Measurements from ENCODE around the gene THBS2.

THBS2 gene

DNA sequence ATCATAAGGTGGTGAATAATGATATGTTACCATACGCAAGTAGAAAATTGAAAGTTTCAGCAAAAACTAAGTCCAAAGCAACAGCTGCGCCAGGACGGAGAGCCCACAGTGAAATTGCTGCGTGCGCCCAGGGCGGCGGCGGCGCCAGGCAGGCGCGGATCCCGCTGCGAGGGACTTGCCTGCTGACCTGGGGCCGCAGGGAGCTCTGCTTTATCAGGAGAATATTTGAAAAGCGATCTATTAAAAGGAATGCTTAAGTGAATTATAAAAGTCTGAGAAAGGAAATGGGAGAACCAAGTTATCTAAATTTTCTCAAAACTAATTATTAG is 85.4 kb downstream of the THBS2 start:
- DNase-seq (ENCODE audit: low spot score in 2 of 2): no peak
- in situ Hi-C loops (cut with MboI; ENCODE audit: low sequenced_read_pairs): no loop called here
- H3K4me1 ChIP-seq: no peaks in the 10 kb centered on the region
- H3K27me3 ChIP-seq (ENCODE audit: low read depth): no peaks in the 10 kb centered on the region
- no peak overlapping the region for H3K4me3 ChIP-seq
- H3K36me3 ChIP-seq (replicated peaks): no peaks in the 10 kb centered on the region
- H3K9me3 ChIP-seq: no peaks in the 10 kb centered on the region

DNA sequence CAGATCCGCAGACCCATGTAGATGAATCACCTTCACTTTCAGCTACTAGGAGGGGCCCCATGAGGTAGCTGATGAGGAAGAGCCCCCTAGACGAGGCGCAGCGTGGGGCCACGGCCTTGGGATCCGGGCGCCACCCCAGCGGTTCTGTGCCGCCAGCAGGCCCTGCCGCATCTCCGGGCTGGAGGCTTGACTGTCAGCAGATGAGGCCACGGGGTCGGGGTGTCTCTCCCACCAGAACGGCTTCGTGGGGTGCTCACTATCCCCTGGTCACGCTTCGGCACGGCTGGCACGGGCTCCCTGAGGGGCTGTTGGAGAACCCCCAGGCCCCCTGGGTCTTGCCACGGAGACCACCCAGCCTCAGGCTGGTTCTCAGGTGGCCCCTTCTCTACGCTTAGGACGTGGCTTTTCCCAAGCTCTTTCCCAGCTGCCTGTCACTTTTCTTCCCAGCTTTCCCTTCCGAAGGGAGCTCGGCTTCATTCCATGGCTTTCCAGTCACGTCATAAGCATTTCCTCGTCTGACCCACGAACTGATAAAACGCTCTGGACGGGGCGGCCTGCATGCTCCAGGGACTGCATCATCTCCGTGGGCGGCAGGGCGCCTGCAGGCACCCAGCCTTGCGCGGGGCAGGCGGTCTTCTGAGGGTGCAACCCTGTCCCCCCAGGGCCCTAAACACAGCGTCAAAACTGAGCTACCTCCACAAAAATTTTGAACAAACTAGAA is 85.9 kb downstream of the THBS2 start:
- Histone ChIP-seq H3K4me3 (no peak overlapping the region), H3K27me3 (ENCODE audit: low read depth) (no peaks in the 10 kb centered on the region), H3K9me3 (no peaks in the 10 kb centered on the region), H3K4me1 (no peaks in the 10 kb centered on the region), H3K36me3 (replicated peaks) (no peaks in the 10 kb centered on the region)
- in situ Hi-C loops (cut with MboI; ENCODE audit: low sequenced_read_pairs): no loop called here
- no peak for DNase-seq (ENCODE audit: low spot score in 2 of 2)

DNA sequence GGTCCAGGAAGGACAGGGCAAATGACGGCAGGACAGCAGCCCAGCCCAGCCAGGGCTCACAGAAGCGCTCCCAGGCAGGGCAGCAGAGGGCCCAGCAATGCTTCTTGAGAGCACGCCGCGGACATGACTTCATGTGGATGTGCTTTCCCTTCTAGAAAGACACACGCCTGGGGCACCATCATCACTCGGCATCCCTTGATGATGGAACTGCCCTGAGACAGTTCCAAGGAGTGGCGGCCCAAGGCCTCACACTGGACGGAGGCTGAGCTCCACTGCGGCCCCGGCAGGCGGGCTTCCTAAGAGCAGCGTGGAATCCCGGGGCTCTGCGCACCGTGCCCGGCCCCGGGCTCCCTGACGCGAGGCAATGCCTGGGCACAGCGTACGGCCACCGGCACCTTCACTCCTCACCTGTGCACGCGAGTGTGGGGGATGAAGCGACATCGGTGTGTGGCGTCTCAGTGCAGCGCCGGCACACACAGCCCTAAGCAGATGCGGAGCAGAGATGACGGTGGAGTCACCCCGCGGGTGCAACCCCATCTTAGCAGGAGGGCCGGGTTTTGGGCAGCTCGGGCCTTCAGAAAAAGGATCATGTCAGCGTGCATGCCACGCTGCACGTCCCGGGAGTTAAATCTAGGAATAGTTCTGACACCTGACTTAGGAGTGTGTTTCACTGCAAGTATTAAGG is 86.6 kb downstream of the THBS2 start:
- H3K27me3 ChIP-seq (ENCODE audit: low read depth): no peaks in the 10 kb centered on the region
- no peak overlapping the region for H3K4me3 ChIP-seq
- DNase-seq (ENCODE audit: low spot score in 2 of 2): no peak
- in situ Hi-C loops (cut with MboI; ENCODE audit: low sequenced_read_pairs): no loop called here
- H3K4me1 ChIP-seq: no peaks in the 10 kb centered on the region
- H3K36me3 ChIP-seq (replicated peaks): no peaks in the 10 kb centered on the region
- no peaks in the 10 kb centered on the region for H3K9me3 ChIP-seq
